ENCODE results near the gene SUN2.

DNA sequence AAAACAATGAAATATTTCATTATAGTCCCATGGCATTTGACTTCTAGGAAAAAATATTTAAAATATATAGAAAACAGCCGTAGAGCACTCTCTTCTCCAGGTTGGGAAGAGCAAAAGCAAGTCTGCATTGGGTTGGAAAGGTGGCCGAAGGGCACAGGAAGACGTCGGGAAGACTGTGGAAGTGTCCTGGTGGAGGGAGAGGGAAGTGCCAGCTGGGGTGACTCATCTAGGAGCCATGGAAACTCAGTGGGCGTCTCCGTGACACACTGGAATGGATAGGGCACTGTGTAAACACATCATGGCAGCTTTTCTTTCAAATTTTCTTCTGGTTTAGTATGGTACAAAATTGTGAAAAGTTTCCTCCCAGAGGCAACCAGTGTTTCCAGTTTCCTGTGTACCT lies 37.4 kb downstream of the SUN2 start:
- no peak for TF ChIP-seq EZH2 (IDR thresholded peaks at IDR 0.05; ENCODE audit: borderline replicate concordance, insufficient read depth, low read depth, low read length, poor library complexity, severe bottlenecking)
- TF ChIP-seq, protein P1, sequence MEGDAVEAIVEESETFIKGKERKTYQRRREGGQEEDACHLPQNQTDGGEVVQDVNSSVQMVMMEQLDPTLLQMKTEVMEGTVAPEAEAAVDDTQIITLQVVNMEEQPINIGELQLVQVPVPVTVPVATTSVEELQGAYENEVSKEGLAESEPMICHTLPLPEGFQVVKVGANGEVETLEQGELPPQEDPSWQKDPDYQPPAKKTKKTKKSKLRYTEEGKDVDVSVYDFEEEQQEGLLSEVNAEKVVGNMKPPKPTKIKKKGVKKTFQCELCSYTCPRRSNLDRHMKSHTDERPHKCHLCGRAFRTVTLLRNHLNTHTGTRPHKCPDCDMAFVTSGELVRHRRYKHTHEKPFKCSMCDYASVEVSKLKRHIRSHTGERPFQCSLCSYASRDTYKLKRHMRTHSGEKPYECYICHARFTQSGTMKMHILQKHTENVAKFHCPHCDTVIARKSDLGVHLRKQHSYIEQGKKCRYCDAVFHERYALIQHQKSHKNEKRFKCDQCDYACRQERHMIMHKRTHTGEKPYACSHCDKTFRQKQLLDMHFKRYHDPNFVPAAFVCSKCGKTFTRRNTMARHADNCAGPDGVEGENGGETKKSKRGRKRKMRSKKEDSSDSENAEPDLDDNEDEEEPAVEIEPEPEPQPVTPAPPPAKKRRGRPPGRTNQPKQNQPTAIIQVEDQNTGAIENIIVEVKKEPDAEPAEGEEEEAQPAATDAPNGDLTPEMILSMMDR (IDR thresholded peaks at IDR 0.05) = no peak

Data from B cell (primary cell).